ENCODE measurements around the gene ACACA.

The ACACA gene

DNA sequence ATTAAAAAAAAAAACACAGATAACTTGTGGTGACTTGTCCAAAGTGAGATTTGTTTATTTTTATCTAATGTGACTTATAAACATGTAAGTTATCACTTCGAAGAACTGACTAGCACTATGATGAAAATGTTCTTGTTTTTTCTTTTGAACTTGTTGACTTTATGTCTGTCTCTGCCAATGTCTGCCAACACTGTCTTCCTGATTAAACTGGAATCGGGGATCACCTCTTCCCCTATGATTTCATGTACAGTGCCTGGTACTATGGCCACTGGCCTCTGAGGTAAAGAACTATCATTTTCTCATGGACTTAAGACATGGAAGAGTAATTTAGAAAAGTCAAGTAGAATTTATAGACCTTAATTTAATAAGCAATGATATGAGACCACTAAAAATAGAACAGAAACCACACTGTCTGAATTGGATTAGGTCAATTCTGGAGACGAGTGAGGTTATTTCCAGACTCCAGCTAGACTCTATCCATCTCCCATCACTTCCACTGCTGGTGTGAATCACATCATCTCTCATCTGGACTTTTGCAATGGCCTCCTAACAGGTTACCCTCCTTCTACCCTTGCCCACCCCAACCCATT, 22.0 kb downstream of the ACACA start:
- no peak overlapping the region for H3K4me3 ChIP-seq (replicated peaks; ENCODE audit: low read depth, low read length)
- DNase-seq (ENCODE audit: extremely low read depth, low read depth), result no peak
- TF ChIP-seq, protein P1, sequence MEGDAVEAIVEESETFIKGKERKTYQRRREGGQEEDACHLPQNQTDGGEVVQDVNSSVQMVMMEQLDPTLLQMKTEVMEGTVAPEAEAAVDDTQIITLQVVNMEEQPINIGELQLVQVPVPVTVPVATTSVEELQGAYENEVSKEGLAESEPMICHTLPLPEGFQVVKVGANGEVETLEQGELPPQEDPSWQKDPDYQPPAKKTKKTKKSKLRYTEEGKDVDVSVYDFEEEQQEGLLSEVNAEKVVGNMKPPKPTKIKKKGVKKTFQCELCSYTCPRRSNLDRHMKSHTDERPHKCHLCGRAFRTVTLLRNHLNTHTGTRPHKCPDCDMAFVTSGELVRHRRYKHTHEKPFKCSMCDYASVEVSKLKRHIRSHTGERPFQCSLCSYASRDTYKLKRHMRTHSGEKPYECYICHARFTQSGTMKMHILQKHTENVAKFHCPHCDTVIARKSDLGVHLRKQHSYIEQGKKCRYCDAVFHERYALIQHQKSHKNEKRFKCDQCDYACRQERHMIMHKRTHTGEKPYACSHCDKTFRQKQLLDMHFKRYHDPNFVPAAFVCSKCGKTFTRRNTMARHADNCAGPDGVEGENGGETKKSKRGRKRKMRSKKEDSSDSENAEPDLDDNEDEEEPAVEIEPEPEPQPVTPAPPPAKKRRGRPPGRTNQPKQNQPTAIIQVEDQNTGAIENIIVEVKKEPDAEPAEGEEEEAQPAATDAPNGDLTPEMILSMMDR (IDR thresholded peaks at IDR 0.05; ENCODE audit: low read depth, low read length, missing control alignments), result no peak

DNA sequence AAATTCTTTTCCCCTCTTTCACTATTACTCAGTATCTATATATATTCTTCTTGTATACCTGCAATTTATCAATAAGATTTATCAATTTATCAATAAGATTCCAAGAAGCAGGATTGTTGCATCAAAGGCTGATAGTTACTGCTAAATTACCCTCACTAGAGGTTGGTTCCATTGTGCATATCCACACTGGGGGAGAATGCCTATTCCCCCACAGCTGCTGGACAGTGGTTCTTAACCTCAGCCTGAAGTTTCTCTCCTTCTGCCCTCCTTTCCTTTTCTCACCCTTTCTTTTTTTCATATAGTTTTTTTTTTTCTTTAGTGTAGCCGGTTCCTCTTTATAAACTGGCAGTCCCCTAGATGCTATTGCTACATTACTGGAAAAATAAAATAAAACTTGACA, 24.6 kb downstream of the ACACA start:
- no peak overlapping the region for H3K4me3 ChIP-seq (replicated peaks; ENCODE audit: low read depth, low read length)
- TF ChIP-seq, protein P1 (IDR thresholded peaks at IDR 0.05; ENCODE audit: low read depth, low read length, missing control alignments), result no peak
- DNase-seq (ENCODE audit: extremely low read depth, low read depth), result no peak

DNA sequence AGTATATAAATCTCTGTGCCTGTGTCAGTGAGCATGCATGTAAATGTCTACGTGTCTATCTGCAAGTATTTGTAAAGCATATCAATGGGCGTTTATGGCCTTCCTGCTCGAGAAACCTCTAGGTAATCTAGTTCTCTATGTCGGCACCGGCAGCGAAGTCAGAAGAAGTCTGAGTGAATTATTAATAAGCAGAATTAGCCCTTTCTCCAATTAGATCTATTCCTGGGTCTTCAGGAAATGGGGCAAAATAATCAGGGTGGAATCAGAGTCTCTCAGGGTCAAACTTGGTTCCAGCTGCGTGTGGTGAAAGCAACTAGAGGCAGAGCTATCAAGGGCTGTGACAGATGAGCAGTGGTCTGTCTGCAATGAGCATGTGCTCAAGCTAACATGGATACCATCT, 30.9 kb downstream of the ACACA start, which contains the start of gene C17orf78:
Gene C17orf78 (plus strand): TSS at position 280 of the 400 bp plus-strand sequence. CDS start 108 bp downstream, at position 388.
- no peak for DNase-seq (ENCODE audit: extremely low read depth, low read depth)
- no peak within 1 kb of the TSS for H3K4me3 ChIP-seq (replicated peaks; ENCODE audit: low read depth, low read length)
- TF ChIP-seq, protein P1 (IDR thresholded peaks at IDR 0.05; ENCODE audit: low read depth, low read length, missing control alignments), result no peak

DNA sequence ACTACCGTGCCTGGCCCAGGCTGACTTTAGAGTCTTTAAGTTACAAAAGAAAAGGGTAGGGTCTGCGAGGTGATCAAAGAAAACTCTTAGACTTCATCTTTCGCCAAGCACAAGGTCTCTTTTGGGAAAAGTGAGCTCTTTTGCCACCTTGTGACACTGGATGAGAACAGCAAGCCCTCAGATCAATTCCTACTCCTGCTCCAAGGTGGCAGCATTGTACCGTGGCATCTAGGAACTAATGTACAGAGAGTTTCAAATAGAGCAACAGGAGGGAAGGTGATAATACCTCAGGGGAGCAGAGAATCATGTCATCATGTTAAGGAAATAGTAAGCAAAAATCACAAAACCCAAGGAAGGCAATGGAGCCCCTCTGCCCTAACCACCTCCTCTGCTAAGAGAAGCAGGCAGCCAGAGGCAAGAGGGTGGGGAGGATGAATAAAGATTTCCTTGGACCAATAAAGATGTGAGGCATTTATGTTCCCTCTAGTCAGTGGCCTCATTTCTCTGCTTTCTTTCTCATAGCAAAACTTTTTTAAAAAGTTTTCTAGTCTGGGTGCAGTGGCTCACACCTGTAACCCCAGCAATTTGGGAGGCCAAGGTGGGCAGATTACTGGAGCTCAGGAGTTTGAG, 33.0 kb downstream of the ACACA start:
- TF ChIP-seq, protein P1 (IDR thresholded peaks at IDR 0.05; ENCODE audit: low read depth, low read length, missing control alignments), result peak; percentile 99
- peak; percentile 75 for DNase-seq (ENCODE audit: extremely low read depth, low read depth)
- H3K4me3 ChIP-seq (replicated peaks; ENCODE audit: low read depth, low read length), result no peak overlapping the region

DNA sequence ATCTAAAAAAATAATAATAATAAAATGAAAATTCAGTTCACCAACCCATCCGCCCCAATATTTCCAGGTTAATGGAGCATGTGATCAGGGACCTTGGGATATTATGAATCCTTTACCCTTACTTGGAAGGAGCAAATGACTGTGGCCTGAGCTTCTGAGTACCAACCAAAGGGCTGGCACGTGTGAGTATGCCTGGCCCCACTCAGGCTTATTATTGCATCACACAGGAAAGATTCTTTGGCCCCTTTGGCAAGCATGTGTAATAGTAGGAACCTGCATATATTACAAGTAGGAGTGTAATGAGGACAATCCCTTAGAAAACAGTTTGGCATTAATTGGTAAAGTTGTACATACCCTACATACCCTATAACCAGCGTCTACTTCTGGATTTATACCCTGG, 38.1 kb downstream of the ACACA start:
- no peak overlapping the region for H3K4me3 ChIP-seq (replicated peaks; ENCODE audit: low read depth, low read length)
- no peak for DNase-seq (ENCODE audit: extremely low read depth, low read depth)
- TF ChIP-seq, protein P1 (IDR thresholded peaks at IDR 0.05; ENCODE audit: low read depth, low read length, missing control alignments), result no peak

DNA sequence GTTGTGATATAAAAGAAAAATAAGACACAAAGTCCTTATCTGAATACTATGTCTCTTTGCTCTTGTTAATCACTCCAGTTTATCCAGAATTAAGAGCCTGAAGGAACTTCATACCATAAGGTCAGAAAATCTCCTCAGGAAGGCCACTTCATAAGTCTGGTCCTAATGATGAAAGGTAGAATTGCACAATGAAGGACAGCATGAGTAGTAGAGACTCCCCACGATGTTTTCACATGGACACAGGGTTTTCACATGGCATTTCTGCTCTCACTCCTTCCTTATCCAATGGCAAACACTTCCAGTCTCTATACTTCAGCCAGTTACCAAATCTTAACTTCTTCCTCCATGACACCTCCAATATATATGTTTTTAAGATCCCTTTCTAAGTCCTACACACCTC, 41.0 kb downstream of the ACACA start:
- no peak overlapping the region for H3K4me3 ChIP-seq (replicated peaks; ENCODE audit: low read depth, low read length)
- TF ChIP-seq, protein P1 (IDR thresholded peaks at IDR 0.05; ENCODE audit: low read depth, low read length, missing control alignments), result no peak
- no peak for DNase-seq (ENCODE audit: extremely low read depth, low read depth)
